T-helper 2 cell treated with Interferon-gamma antibody and Interleukin-4, amounts not matched to agents 5 μg/mL and 100 μg/mL, for 36 hours (primary cell): ENCODE data around the gene FKBP4.

ENCODE experiments used
- DNase-seq: peaks from one replicate; pipeline ENCODE4 v3.0.0; 2021; ENCODE audit warnings: low spot score
- H3K27ac Mint-ChIP-seq: one replicate; pipeline ENCODE4 v1.8.0; 2021; ENCODE audit warnings: mild to moderate bottlenecking, mixed read lengths
- H3K27me3 Mint-ChIP-seq: one replicate; pipeline ENCODE4 v1.8.0; 2021; ENCODE audit warnings: low read depth, mixed read lengths
- H3K36me3 Mint-ChIP-seq: one replicate; pipeline ENCODE4 v1.8.0; 2021; ENCODE audit warnings: low read depth, mixed read lengths
- H3K4me1 Mint-ChIP-seq: one replicate; pipeline ENCODE4 v1.8.0; 2021; ENCODE audit warnings: low read depth, mixed read lengths
- H3K4me3 Mint-ChIP-seq: one replicate; pipeline ENCODE4 v1.8.0; 2022; ENCODE audit warnings: mild to moderate bottlenecking, moderate library complexity, mixed read lengths
- H3K9me3 Mint-ChIP-seq: one replicate; pipeline ENCODE4 v1.8.0; 2021; ENCODE audit warnings: mixed read lengths

FKBP4 gene

DNA sequence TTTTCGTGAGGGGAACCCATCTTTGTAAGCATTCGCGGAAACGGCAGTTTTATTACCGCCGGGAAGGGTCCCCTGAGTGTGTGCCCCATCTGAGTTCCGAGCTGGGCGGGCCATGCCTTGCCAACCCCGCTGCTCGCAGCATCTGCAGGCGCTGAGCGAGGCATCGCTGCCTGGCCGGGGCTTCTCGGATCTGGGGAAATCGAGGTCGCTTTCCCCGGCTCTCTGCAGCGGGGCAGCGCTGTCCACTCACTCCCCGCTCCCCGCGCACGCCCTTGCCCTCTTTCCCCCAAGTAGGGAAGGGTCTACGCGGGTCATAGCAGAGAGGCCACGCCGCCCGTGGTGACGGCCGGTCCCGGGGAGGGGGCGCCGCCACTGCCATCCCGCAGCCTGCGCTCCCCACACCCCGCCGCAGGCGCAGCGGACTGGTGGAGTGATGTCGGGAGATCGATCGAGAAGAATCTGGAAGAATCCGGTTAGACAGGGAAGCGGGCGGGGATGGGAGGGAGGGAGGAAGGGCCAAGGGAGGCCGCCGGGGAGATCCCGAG lies 507 bp upstream of the FKBP4 start:
- no peaks in the 10 kb centered on the region for H3K9me3 Mint-ChIP-seq
- peaks cover 15% of the 10 kb centered on the region for H3K4me1 Mint-ChIP-seq
- peak; percentile 14 for DNase-seq
- H3K36me3 Mint-ChIP-seq: peaks cover 25% of the 10 kb centered on the region
- H3K27me3 Mint-ChIP-seq: peaks cover 20% of the 10 kb centered on the region
- H3K4me3 Mint-ChIP-seq: peak overlapping the region; percentile 71
- H3K27ac Mint-ChIP-seq: no peak overlapping the region

- peak overlapping the region; percentile 75 for H3K27ac Mint-ChIP-seq
- peaks cover 13% of the 10 kb centered on the region for H3K27me3 Mint-ChIP-seq
- peak overlapping the region; percentile 88 for H3K4me3 Mint-ChIP-seq
Observed at GRCh38 chr12:2795291-2796186, 769 bp downstream of the FKBP4 start.

GRCh38 chr12:2796187-2796666 lies 1.5 kb downstream of the FKBP4 start:
- Mint-ChIP-seq H3K4me1 (peaks cover 16% of the 10 kb centered on the region), H3K36me3 (peaks cover 42% of the 10 kb centered on the region), H3K9me3 (no peaks in the 10 kb centered on the region), H3K27ac (peak overlapping the region; percentile 75), H3K4me3 (peak overlapping the region; percentile 88), H3K27me3 (peaks cover 13% of the 10 kb centered on the region)
- no peak for DNase-seq

More at GRCh38 chr12:2795291-2796186, 769 bp downstream of the FKBP4 start:
- Mint-ChIP-seq H3K36me3 (peaks cover 36% of the 10 kb centered on the region), H3K4me1 (peaks cover 16% of the 10 kb centered on the region), H3K9me3 (no peaks in the 10 kb centered on the region)
- DNase-seq: peak; percentile 79

DNA sequence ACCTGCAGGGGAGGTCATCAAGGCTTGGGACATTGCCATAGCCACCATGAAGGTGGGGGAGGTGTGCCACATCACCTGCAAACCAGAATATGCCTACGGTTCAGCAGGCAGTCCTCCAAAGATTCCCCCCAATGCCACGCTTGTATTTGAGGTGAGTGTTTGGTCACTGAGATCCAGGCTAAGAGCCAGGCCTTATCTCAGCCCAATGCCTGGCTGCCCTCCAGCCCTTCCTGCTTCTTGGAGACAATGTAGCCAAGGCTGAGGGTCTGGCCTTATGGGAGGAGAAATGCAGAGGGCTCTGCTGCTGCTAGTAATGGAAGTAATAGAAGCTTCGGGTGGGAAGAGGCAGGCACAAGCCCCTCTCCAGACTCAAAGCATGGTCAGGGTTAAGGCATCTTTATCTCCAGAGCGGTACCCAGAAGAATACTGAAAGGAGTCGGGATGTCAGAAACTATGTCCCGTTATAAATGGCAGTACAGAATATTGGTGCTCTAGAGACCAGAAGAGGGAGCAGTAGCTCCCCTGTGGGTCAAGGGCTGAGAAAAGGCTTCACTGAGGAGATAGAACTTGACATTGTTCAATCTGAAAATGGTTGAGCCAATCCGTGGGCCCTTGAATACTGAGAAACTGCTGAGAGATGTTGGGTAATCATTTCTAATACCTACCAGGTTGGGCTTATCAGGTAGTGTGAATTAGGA lies 3.1 kb downstream of the FKBP4 start:
- Mint-ChIP-seq H3K27ac (no peak overlapping the region), H3K4me3 (peak overlapping the region; percentile 43), H3K36me3 (peaks cover 52% of the 10 kb centered on the region), H3K9me3 (no peaks in the 10 kb centered on the region), H3K27me3 (peaks cover 9% of the 10 kb centered on the region), H3K4me1 (peaks cover 16% of the 10 kb centered on the region)
- DNase-seq: no peak

GRCh38 chr12:2800046-2800570 lies 5.3 kb downstream of the FKBP4 start:
- Mint-ChIP-seq H3K27ac (no peak overlapping the region), H3K9me3 (no peaks in the 10 kb centered on the region), H3K4me1 (peaks cover 13% of the 10 kb centered on the region), H3K4me3 (no peak overlapping the region), H3K27me3 (no peaks in the 10 kb centered on the region), H3K36me3 (peaks cover 70% of the 10 kb centered on the region)
- DNase-seq: no peak

DNA sequence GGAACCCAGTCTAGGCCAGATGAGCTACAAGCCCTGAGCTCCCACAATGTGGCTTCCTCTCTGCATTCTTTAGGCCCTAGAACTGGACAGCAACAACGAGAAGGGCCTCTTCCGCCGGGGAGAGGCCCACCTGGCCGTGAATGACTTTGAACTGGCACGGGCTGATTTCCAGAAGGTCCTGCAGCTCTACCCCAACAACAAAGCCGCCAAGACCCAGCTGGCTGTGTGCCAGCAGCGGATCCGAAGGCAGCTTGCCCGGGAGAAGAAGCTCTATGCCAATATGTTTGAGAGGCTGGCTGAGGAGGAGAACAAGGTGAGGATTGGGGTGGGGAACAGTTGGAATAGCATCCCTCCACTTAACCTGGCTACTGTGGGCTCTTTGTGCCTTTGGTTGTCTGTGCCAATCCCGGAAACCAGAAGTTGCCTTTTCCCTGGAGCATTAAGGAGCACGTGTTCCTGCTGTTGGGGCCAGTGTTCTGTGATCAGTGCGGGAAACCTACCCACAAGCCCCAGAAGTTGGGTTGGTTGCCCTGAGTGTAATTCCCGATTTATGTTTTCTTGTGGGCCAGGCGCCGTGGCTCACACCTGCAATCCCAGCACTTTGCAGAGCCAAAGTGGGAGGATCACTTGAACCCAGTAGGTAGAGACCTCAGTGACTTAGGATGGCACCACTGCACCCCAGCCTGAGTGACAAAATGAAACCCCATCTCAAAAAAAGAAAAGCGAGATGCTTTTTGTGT lies 6.4 kb downstream of the FKBP4 start:
- no peaks in the 10 kb centered on the region for H3K27me3 Mint-ChIP-seq
- peaks cover 72% of the 10 kb centered on the region for H3K36me3 Mint-ChIP-seq
- no peak for DNase-seq
- peak overlapping the region; percentile 33 for H3K27ac Mint-ChIP-seq
- H3K4me1 Mint-ChIP-seq: peaks cover 13% of the 10 kb centered on the region
- no peaks in the 10 kb centered on the region for H3K9me3 Mint-ChIP-seq
- no peak overlapping the region for H3K4me3 Mint-ChIP-seq

DNA sequence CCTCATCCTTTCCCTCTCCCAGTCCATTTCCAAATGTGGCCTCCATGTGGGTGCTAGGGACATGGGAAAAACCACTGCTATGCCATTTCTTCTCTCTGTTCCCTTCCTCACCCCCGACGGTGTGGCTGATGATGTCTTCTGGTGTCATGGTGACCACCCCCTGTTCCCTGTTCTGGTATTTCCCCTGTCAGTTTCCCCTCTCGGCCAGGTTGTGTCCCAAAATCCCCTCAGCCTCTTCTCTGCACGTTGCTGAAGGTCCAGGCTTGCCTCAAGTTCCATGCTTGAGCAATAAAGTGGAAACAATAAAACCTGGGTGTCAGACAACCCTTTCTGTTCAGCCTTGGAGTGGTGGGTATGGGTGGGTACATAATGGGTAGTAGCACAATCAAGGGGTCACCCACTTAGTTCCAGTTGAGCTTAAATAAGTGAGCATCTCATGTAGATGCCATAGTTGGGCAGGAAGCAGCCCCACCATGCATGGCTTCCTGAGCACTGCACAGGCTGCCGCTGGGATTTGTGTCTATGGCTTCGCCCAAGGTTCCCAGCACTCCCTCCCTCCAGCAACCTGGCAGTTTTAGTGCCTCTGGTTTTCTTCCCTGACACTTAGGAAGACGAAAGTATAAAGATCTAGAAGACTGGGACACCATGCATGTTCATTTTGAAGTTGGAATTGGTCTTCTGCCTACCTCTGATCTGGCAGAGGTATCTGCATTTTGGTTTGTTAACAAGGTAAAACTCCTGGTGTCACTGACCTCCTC lies 9.0 kb downstream of the FKBP4 start:
- H3K27ac Mint-ChIP-seq: no peak overlapping the region
- no peak for DNase-seq
- no peaks in the 10 kb centered on the region for H3K27me3 Mint-ChIP-seq
- peaks cover 2% of the 10 kb centered on the region for H3K4me1 Mint-ChIP-seq
- peaks cover 59% of the 10 kb centered on the region for H3K36me3 Mint-ChIP-seq
- no peaks in the 10 kb centered on the region for H3K9me3 Mint-ChIP-seq
- H3K4me3 Mint-ChIP-seq: no peak overlapping the region

GRCh38 chr12:2804393-2805142 lies 9.8 kb downstream of the FKBP4 start:
- no peaks in the 10 kb centered on the region for H3K4me1 Mint-ChIP-seq
- no peaks in the 10 kb centered on the region for H3K27me3 Mint-ChIP-seq
- H3K4me3 Mint-ChIP-seq: no peak overlapping the region
- H3K9me3 Mint-ChIP-seq: no peaks in the 10 kb centered on the region
- no peak overlapping the region for H3K27ac Mint-ChIP-seq
- H3K36me3 Mint-ChIP-seq: peaks cover 52% of the 10 kb centered on the region
- DNase-seq: no peak

- peaks cover 49% of the 10 kb centered on the region for H3K36me3 Mint-ChIP-seq
- no peaks in the 10 kb centered on the region for H3K4me1 Mint-ChIP-seq
- no peak overlapping the region for H3K27ac Mint-ChIP-seq
- DNase-seq: no peak
- no peaks in the 10 kb centered on the region for H3K9me3 Mint-ChIP-seq
- no peaks in the 10 kb centered on the region for H3K27me3 Mint-ChIP-seq
- no peak overlapping the region for H3K4me3 Mint-ChIP-seq
Observed at GRCh38 chr12:2805143-2805520, 10.4 kb downstream of the FKBP4 start.

- peaks cover 35% of the 10 kb centered on the region for H3K36me3 Mint-ChIP-seq
- H3K27ac Mint-ChIP-seq: no peak overlapping the region
- no peaks in the 10 kb centered on the region for H3K9me3 Mint-ChIP-seq
- no peaks in the 10 kb centered on the region for H3K27me3 Mint-ChIP-seq
- H3K4me1 Mint-ChIP-seq: peaks cover 3% of the 10 kb centered on the region
- no peak overlapping the region for H3K4me3 Mint-ChIP-seq
- no peak for DNase-seq
Observed at GRCh38 chr12:2806700-2807099, 11.9 kb downstream of the FKBP4 start.

GRCh38 chr12:2811801-2812200 lies 17.0 kb downstream of the FKBP4 start:
- Mint-ChIP-seq H3K27ac (no peak overlapping the region), H3K9me3 (no peaks in the 10 kb centered on the region), H3K4me3 (peak overlapping the region; percentile 100), H3K27me3 (peaks cover 2% of the 10 kb centered on the region), H3K36me3 (peaks cover 7% of the 10 kb centered on the region), H3K4me1 (peaks cover 11% of the 10 kb centered on the region)
- DNase-seq: no peak
